GM04503 (cell line): ENCODE results near the gene MLLT11.
A peak's percentile ranks its signal among the peaks of the same experiment; 100 is the strongest.

Experiments used
- DNase-seq: peaks from one replicate; pipeline ENCODE4 v3.0.0-alpha.2; 2012; ENCODE audit warnings: low read depth

Gene MLLT11, protein sequence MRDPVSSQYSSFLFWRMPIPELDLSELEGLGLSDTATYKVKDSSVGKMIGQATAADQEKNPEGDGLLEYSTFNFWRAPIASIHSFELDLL

DNA sequence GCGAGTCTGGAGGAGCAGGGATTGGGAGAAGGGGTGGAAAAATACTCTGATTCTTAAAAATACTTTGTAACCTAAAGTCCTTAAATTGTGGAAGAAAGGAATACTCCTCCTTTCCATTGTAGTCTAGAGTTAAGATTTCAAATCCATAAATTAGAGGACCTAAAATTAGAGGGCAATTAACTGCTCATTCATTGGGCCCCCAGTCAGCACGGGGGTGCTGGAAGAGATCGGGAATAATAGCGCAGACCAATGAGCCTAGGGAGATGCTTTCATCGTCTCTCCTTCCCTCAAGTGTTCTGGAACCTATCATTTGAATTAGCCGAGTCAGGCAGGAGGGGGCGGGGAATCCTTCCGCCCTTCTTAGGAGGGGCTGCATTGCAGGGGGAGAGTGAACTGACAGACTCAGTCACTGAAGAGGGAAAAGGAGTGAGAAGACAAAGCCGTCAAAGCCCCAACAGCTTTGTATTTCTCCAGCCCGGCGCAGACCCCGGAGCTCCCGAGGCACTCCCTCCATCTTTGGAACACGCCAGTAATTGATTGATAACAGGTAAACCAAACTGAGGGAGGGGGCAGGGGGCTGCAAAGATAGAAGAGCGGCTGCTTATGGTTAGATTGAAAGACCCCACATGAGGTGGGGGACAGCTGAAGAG is at the start of gene MLLT11:
TSS of gene MLLT11 (plus strand) at position 391 of the 650 bp plus-strand sequence. CDS start 6,828 bp downstream, outside the sequence.
- no peak for DNase-seq

DNA sequence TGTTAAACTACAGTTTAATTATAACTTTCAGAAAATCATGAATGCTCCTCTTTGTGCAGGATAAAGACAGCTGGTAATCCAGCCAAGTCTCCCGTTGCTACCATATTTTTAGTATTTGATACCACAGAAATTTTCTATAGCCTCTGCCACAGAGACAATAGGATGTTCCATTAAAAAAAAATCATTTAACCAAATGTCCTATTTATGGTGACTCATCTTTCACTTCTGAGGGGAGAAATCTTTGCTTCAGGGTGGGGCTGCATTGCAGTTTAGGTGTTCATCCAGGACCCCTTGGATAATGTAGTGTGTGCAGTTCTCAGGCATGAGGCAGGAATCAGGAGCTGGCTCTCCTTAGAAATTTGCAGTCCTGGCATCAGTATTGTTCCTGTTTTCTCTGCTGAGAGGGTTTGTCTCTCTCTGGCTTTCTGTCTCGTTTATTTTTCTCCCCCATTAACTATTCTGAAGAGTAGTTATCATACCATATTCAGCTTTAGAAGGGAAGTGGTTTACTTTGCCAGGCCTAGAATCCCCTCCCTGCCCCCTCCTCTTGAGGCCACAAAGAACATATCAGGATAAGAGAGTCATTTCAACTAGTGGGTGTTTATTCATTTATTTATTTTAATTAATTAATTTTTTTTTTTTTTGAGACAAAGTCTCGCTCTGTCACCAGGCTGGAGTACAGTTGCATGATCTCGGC is 48.9 kb upstream of the MLLT11 start:
- DNase-seq = no peak

DNA sequence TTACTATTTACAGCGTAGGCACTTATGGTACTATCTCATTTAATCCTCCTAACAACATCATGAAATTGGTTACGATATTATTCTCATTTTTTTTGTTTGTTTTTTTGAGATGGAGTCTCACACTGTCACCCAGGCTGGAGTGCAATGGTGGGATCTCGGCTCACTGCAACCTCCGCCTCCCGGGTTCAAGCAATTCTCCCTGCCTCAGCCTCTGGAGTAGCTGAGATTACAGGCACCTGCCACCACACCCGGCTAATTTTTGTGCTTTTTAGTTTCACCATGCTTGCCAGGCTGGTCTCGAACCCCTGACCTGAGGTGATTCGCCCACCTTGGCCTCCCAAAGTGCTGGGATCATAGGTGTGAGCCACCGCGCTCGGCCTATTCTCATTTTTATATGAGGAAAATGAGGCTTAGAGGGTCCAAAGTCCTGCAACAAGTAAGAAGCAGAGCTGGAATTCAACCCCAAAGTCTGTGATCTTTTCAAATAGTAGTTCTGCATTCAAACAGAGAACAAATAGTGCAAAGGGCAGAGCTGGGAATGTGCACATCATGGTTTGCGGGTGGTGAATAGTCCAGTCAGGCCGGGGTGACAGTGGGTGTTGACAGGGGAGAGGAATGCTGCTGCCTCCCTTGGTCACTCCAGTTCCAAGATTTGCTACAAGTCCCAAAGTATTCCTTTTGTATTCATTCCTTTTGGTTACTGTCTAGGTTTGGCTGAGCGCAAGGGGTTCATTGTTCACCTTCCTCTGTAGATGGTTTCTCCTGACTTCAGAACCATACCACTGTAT is 47.3 kb upstream of the MLLT11 start:
- DNase-seq = no peak

DNA sequence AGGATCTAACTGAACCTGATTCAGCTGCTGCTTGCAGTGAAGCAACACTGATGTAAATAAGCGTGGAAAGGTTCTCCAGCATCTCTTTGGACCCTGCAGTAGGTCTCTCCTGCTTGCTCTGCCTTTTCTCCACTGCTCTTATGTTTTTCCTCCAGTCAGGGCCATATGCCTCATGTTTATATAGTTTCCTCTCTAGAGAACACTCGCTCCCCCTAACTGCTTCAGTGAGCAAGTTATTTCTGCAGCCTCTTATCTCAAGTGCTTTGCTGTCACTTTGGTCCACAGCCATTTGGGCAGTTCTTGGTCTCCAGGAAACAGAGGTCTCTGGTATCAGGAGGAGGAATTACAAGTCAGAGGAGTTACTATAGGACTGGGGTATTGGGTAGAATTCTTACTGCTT is 46.7 kb upstream of the MLLT11 start:
- DNase-seq = no peak

DNA sequence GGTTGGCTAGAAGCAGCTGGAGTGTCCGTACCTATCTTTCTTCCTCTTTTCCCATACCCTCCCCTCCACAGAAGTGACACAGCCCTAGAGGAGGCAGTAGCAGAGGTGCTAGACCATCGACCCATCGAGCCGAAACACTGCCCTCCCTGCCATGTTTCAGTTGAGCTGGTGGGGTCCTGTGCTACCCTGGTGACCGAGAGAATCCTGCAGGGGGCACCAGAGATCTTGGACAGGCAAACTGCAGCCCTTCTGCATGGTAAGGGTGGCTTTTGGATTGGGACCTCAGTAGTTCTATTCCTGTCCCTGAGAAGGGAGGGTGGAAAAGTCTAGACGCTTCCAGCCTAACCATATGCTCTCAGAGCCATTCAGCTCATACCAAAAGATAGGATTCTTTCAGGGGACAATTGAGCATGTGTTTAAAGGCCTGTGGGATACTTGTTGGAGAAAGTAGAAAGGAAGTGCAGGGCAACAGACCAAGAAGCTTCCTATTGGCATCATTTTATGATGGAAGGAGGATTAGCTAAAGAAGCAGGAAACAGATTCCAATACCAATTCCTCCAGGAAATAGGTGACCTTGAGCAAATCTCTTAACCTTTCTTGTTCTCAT is 35.6 kb upstream of the MLLT11 start:
- no peak for DNase-seq

DNA sequence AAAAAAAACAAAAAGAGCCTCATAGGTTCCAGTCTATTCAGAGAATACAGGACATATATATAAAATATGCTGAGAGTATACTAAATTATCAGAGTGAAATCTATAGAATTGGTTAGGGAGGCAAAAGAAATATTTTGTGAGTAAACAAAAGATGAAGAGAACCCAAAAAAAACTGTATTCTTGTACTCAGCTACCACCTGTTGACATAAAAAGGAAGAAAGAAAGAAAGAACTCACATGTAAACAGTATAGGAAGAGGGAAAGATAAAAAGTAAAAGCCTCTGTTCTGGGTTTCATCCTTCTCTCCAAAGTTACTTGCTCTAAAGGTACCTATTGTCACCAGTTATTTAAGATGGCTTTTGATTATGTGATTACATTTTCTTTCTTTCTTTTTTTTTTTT is 33.7 kb upstream of the MLLT11 start:
- no peak for DNase-seq

DNA sequence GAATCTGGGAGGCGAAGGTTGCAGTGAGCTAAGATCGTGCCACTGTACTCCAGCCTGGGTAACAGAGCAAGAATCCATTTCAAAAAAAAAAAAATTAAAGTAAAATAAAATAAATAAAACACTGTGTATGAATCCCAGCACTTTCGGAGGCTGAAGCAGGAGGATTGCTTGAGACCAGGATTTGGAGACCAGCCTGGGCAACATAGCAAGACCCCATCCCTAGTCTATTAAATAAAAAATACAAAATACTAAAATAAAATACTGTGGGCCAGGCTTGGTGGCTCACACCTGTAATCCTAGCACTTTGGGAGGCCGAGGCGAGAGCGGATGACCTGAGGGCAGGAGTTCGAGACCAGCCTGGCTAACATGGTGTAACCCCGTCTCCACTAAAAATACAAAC is 28.0 kb upstream of the MLLT11 start:
- no peak for DNase-seq

DNA sequence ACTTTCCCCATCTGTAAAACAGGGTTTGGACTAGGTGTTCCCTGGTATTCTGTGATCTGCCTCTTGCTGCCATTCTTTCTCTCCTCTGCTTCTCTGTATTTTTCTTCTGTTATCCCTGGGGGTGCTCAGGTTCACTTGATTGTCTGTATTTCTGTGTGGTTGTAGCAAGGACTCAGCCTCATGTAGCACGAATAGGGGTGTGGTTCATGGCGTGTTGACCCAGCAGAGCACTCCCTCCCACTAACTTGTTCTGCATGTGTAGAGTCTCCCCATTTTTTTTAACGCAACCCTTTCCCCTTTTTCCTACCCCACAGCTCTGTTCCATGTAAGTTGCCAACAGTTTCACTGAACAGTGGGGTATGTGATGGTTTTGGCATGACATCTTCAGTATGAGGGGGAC is 25.0 kb upstream of the MLLT11 start:
- DNase-seq = no peak

DNA sequence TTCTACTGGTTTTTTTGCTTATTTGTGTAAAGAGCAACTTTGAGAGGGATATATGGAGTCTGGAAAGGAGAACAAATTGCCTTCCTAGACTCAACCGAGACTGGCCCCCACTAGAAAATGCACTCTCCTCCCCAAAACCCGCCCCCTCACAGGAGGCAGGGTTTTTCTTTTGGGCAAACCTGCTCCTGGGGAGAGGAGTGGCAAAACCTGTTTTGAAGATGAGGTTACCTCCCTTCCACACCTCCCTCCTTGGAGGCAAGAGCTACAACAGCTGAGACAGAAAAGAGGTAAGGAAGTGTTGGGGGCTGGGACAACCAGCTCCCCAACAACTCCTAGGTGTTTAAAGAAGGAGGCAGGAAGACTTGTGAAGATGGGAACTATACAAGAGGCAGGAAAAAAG is 23.8 kb upstream of the MLLT11 start, which contains the start of gene BNIPL:
TSS of gene BNIPL (plus strand) at position 231 of the 400 bp plus-strand sequence. CDS start at position 371, 140 bp downstream.
- DNase-seq = no peak

DNA sequence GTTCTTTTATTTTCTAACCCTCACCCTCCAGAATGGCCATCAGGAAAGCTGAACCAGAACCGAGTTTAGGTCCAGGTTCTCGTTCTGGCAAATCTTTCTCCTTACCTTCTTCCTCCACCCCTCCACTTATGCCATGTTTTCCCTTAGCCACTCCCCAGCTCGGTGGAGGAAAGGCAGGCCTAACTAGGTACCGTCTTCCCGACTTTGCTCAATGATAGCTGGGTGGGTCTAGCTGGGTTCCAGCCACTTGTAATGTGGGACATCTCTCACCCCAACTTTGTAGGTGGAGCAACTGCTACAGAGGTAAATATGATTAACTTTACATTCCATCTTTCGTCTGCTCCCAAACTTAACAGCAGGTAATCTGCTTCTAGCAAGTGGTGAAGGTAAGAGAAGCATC is 23.2 kb upstream of the MLLT11 start:
- no peak for DNase-seq

DNA sequence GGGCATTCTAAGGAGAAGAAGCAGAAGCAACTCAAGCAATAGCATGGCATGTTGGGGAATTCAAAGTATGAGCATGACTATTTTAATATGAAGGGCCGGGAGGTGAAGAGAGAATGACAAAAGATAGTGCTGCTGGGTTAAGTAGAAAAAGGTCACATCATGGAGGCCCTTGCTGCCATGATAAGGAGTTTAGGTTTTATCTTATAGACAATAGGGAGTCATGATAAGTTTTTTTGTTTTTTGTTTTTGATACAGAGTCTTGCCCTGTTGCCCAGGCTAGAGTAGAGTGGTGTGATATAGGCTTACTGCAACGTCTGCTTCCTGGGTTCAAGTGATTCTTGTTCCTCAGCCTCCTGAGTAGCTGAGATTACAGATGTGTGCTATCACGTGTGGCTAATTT is 20.7 kb upstream of the MLLT11 start:
- DNase-seq = no peak

DNA sequence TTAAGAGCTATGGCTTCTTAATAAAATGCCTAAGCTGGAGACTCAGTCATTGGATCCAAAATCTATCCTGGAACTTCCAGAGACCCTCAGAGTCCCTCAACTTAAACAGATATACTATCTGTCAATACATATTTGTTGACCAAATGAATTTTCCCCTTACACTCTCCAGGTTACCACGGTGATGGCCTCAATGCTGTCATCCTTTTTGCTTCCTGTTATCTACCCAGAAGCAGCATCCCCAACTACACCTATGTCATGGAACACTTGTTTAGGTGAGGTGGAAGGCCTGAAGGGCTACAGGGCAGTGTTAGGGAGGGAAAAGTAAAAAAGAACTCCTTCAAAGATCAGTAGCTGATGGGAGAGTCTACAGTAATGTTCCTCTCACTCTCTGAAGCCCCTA is 17.0 kb upstream of the MLLT11 start:
- no peak for DNase-seq

DNA sequence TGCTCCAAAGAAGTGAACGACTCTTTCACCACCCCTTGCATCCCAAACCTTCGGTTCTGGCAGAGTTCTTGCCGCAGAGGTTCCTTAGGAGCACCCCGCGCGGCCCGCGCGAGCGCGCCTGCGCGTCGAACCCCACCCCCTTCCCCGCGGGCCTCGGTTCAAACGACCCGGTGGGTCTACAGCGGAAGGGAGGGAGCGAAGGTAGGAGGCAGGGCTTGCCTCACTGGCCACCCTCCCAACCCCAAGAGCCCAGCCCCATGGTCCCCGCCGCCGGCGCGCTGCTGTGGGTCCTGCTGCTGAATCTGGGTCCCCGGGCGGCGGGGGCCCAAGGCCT is 12.6 kb upstream of the MLLT11 start, which contains the start of gene C1orf56:
TSS of gene C1orf56 (plus strand) at position 161 of the 334 bp plus-strand sequence. CDS start at position 258, 97 bp downstream.
- no peak for DNase-seq

DNA sequence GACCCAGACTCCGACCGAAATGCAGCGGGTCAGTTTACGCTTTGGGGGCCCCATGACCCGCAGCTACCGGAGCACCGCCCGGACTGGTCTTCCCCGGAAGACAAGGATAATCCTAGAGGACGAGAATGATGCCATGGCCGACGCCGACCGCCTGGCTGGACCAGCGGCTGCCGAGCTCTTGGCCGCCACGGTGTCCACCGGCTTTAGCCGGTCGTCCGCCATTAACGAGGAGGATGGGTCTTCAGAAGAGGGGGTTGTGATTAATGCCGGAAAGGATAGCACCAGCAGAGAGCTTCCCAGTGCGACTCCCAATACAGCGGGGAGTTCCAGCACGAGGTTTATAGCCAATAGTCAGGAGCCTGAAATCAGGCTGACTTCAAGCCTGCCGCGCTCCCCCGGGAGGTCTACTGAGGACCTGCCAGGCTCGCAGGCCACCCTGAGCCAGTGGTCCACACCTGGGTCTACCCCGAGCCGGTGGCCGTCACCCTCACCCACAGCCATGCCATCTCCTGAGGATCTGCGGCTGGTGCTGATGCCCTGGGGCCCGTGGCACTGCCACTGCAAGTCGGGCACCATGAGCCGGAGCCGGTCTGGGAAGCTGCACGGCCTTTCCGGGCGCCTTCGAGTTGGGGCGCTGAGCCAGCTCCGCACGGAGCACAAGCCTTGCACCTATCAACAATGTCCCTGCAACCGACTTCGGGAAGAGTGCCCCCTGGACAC is 12.1 kb upstream of the MLLT11 start:
- peak; percentile 21 for DNase-seq

DNA sequence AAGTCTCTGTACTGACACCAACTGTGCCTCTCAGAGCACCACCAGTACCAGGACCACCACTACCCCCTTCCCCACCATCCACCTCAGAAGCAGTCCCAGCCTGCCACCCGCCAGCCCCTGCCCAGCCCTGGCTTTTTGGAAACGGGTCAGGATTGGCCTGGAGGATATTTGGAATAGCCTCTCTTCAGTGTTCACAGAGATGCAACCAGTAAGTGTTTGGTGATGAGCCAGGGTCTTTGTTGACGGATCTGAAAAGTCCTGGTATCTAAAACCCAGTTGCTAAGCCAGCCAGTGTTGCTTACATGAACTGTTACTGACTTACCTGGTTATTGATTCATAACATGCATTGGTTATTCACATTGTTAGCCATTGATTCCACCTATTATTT is 11.6 kb upstream of the MLLT11 start:
- DNase-seq = no peak

DNA sequence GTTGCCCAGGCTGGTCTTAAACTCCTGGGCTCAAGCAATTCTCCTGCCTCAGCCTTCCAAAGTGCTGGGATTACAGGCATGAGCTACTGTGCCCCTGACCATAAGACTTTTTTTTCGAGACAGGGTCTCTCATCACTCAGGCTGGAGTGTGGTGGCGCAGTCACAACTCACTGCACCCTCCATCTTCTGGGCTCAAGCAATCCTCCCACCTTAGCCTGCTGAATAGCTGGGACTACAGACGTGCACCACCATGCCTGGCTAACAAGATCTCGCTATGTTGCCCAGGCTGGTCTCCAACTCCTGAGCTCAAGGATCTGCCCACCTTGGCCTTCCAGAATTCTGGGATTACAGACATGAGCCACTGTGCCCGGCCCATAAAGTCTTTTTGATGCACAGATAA is 10.7 kb upstream of the MLLT11 start:
- no peak for DNase-seq

DNA sequence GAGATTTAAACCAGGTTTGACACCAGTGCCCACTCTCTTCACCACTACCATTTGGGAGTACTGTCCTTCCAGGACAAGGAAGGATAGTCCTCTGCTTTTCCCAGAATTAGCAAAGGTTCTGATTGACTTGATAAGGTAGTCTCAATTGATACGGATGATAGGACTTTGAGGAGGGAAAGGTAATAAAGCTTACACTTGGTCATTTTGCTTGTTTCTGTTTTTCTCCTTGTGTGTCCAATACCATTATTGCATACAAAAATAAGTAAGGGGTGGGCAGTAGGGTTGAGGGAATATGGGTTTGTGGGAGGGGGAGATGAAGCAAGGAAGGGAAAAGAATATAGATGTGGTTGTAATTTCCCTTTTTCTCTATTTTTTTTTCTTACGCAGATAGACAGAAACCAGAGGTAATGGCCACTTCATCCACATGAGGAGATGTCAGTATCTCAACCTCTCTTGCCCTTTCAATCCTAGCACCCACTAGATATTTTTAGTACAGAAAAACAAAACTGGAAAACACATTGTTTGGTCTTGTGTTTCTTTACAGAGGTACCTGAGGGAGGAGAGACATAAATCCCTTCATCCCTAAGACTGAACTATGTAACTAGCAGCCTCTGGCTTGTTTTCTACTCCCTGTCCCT is 10.0 kb upstream of the MLLT11 start:
- DNase-seq = no peak

DNA sequence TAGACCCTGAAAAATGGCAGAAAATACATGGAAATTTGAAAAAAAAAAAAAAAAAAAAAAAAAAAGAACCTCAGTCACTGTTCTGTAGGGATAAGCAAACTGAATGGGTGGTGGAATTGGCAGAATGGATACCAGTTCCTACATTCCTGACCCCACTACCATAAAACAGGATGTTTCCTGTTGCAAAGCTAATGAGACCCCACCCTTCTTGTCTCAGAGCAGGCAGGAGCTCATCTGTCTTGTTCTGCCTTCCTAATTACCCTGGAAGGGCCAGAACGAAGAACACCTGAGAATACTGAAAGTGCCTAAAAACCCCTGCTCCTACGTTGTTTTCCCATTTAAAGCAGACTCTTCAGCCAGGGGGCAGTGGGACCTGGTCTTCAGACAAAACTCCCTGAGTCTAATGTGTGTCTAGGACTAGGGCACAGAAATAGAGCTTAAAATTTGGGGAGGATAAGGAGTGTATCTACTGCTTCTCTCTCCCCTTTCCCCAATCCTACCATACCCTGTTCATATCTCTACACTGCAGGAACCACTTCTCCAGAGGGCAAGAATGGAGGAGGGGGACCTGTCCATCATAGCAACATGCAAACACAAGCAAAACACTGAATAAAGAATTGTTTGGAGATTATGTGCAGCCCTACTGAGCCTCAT is 8.7 kb upstream of the MLLT11 start:
- no peak for DNase-seq

DNA sequence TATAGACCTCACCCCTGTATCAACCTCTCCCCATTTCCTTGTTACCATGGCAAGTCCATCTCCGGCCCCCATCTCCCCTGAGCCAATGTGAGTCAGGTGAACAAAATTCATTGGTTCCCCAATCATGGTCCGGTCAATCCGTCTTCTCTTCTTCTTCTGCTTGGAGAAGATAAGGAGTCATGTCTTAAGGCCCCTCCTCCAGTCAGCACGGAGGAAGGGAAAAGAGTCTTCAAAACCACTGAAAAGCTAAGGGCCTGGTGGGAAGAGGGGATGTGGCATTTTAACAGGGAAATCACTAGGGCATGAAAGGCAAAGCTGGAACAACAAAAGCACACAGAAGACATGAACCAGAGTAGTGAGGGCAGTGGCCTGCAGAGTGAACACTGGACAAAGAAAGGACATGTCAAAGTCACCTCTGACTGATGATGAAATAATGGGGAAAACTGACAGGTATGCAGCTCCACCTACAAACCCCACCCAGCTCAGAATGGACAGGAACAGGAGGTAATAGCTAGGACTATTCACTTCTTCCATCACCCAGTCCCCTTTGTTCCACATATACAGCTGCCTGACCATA is 5.1 kb upstream of the MLLT11 start:
- DNase-seq = no peak

DNA sequence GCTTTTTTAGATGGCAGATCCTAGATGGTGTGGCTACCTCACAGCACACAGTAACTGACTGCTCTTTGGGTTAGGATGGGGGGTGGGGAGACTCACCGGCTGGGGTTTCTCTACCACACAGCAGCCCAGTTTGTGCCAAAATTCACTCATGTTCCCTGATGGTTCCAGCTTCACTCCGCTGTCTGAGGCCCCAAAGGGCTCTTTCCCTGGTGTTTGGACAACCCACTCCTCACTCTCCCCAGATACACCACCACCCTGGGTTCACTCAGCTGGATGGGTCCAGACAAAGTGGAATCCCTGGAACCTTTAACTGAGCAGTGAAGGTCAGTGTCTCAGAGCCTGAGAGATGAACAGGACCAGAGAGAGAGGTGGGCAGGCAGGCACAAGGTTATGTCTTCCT is 4.6 kb upstream of the MLLT11 start:
- DNase-seq = no peak
